ENCODE data around the gene KRTAP3-1.
"Not testable (repeated sequence)": the region's sequence is repeated elsewhere in the genome, so short reads cannot be mapped to it uniquely, and the experiment has no call there.

The KRTAP3-1 gene

DNA sequence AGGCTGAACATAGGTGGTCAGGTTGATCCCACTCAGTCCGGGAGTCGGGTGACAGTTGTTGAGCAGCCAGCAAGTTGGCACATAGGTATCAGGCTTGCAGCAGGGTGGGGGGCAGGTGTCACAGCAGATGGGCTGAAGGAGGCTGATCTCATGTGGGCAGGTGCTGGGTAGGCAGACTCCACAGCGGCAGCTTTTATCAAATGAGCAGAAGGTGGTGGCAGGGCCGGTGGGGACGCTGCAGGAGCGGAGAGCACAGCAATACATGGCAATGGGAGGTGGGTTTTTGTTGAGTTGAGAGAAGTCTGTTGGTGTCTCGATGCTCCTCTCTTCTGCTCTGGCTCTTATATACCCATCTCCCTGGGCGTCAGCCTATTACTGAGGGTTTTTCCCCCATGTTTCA lies at the start of gene KRTAP3-1:
Gene KRTAP3-1, minus strand, starts transcription at position 318 of the 400 bp plus-strand sequence. Its CDS starts 54 bp downstream, at position 264.
- no peaks in the 10 kb centered on the region for H3K36me3 ChIP-seq (ENCODE audit: insufficient read depth)
- no peaks in the 10 kb centered on the region for H4K20me1 ChIP-seq (ENCODE audit: insufficient read depth)
- H3K27ac ChIP-seq = no peak within 1 kb of the TSS
- H2AFZ ChIP-seq (ENCODE audit: low read depth) = no peak within 1 kb of the TSS
- TF ChIP-seq, protein P1, sequence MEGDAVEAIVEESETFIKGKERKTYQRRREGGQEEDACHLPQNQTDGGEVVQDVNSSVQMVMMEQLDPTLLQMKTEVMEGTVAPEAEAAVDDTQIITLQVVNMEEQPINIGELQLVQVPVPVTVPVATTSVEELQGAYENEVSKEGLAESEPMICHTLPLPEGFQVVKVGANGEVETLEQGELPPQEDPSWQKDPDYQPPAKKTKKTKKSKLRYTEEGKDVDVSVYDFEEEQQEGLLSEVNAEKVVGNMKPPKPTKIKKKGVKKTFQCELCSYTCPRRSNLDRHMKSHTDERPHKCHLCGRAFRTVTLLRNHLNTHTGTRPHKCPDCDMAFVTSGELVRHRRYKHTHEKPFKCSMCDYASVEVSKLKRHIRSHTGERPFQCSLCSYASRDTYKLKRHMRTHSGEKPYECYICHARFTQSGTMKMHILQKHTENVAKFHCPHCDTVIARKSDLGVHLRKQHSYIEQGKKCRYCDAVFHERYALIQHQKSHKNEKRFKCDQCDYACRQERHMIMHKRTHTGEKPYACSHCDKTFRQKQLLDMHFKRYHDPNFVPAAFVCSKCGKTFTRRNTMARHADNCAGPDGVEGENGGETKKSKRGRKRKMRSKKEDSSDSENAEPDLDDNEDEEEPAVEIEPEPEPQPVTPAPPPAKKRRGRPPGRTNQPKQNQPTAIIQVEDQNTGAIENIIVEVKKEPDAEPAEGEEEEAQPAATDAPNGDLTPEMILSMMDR (conservative IDR thresholded peaks at IDR 0.05; ENCODE audit: low read depth, low read length) = no peak
- H3K27me3 ChIP-seq (ENCODE audit: insufficient read depth, low read depth) = no peaks in the 10 kb centered on the region
- no peak within 1 kb of the TSS for H3K4me3 ChIP-seq (IDR thresholded peaks at IDR 0.05; ENCODE audit: insufficient read depth, low read depth, low read length)
- no peaks in the 10 kb centered on the region for H3K79me2 ChIP-seq (ENCODE audit: insufficient read depth, low read depth)
- no peak within 1 kb of the TSS for H3K4me2 ChIP-seq
- H3K4me1 ChIP-seq (ENCODE audit: low read depth, poor library complexity, severe bottlenecking) = no peaks in the 10 kb centered on the region
- no peak within 1 kb of the TSS for H3K9ac ChIP-seq

- TF ChIP-seq, protein P1 (conservative IDR thresholded peaks at IDR 0.05; ENCODE audit: low read depth, low read length) = no peak
- H3K36me3 ChIP-seq (ENCODE audit: insufficient read depth) = no peaks in the 10 kb centered on the region
- H3K4me3 ChIP-seq (IDR thresholded peaks at IDR 0.05; ENCODE audit: insufficient read depth, low read depth, low read length) = no peak overlapping the region
- H3K79me2 ChIP-seq (ENCODE audit: insufficient read depth, low read depth) = no peaks in the 10 kb centered on the region
- no peak overlapping the region for H3K27ac ChIP-seq
- H4K20me1 ChIP-seq (ENCODE audit: insufficient read depth) = no peaks in the 10 kb centered on the region
- no peak overlapping the region for H3K9ac ChIP-seq
- no peak overlapping the region for H3K4me2 ChIP-seq
- no peaks in the 10 kb centered on the region for H3K27me3 ChIP-seq (ENCODE audit: insufficient read depth, low read depth)
- H3K4me1 ChIP-seq (ENCODE audit: low read depth, poor library complexity, severe bottlenecking) = no peaks in the 10 kb centered on the region
- H2AFZ ChIP-seq (ENCODE audit: low read depth) = no peak overlapping the region
Observed at GRCh38 chr17:41057547-41057946, 48.6 kb upstream of the KRTAP3-1 start.

- H3K4me3 ChIP-seq (IDR thresholded peaks at IDR 0.05; ENCODE audit: insufficient read depth, low read depth, low read length); H4K20me1 ChIP-seq (ENCODE audit: insufficient read depth); H3K4me2 ChIP-seq; H3K9ac ChIP-seq; H3K27me3 ChIP-seq (ENCODE audit: insufficient read depth, low read depth); H3K36me3 ChIP-seq (ENCODE audit: insufficient read depth); H3K4me1 ChIP-seq (ENCODE audit: low read depth, poor library complexity, severe bottlenecking); H2AFZ ChIP-seq (ENCODE audit: low read depth); H3K27ac ChIP-seq; H3K79me2 ChIP-seq (ENCODE audit: insufficient read depth, low read depth): not testable (repeated sequence)
Observed at GRCh38 chr17:41055130-41055529, 46.2 kb upstream of the KRTAP3-1 start, which contains the start of gene KRTAP2-2. Gene KRTAP2-2, minus strand, starts transcription at chr17:41055230. Its CDS starts 19 bp downstream, at chr17:41055211.

DNA sequence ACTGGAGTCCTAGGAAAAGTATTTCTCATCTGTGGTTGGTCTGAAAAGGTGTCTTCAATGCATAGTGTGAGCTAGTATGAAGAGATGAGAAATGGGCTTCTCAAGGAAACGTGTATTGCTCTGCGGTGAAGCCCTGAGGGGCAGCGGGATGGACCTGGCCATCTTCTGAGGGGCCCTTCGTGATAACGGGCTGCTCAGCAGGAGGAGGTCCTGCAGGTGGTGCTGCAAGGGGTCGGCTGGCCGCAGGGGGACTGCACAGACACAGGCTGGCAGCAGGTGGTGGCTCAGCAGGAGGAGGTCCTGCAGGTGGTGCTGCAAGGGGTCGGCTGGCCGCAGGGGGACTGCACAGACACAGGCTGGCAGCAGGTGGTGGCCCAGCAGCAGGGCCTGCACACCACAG lies 45.6 kb upstream of the KRTAP3-1 start:
- H3K4me2 ChIP-seq; H3K4me3 ChIP-seq (IDR thresholded peaks at IDR 0.05; ENCODE audit: insufficient read depth, low read depth, low read length); H3K9ac ChIP-seq; H2AFZ ChIP-seq (ENCODE audit: low read depth); H3K4me1 ChIP-seq (ENCODE audit: low read depth, poor library complexity, severe bottlenecking); H4K20me1 ChIP-seq (ENCODE audit: insufficient read depth); H3K27ac ChIP-seq; H3K36me3 ChIP-seq (ENCODE audit: insufficient read depth); H3K79me2 ChIP-seq (ENCODE audit: insufficient read depth, low read depth); H3K27me3 ChIP-seq (ENCODE audit: insufficient read depth, low read depth): not testable (repeated sequence)

DNA sequence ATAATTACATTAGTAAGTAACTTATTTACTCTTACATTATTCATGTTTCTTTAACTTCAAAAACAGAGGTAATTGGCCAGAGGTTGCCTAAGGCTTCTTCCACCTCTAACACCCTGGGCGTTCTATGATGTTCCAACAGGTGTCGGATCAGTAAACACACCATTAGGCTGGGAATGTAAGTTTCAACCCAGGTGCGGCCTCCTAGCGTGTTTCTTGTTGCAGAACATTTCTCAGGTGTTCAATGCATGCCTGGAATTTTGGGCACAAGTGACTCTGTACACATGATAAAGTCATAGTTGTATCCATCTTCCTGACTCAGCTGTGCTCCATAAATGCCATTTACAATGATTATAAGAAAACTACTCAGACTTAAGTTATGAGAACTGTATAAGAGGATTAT lies 45.1 kb upstream of the KRTAP3-1 start:
- Histone ChIP-seq H3K4me1 (ENCODE audit: low read depth, poor library complexity, severe bottlenecking) (no peaks in the 10 kb centered on the region), H4K20me1 (ENCODE audit: insufficient read depth) (no peaks in the 10 kb centered on the region), H3K9ac (no peak overlapping the region), H3K36me3 (ENCODE audit: insufficient read depth) (no peaks in the 10 kb centered on the region), H3K27ac (no peak overlapping the region), H3K4me2 (no peak overlapping the region), H3K27me3 (ENCODE audit: insufficient read depth, low read depth) (no peaks in the 10 kb centered on the region), H2AFZ (ENCODE audit: low read depth) (no peak overlapping the region), H3K79me2 (ENCODE audit: insufficient read depth, low read depth) (no peaks in the 10 kb centered on the region), H3K4me3 (IDR thresholded peaks at IDR 0.05; ENCODE audit: insufficient read depth, low read depth, low read length) (no peak overlapping the region)
- TF ChIP-seq, protein P1 (conservative IDR thresholded peaks at IDR 0.05; ENCODE audit: low read depth, low read length) = no peak
